ENCODE data around the gene ABO.
"Not testable (repeated sequence)": the region's sequence is repeated elsewhere in the genome, so short reads cannot be mapped to it uniquely, and the experiment has no call there.

ABO gene

GRCh38 chr9:133239533-133240090, 35.4 kb downstream of the ABO start:
- no peak for DNase-seq

GRCh38 chr9:133238851-133239532, 36.0 kb downstream of the ABO start:
- DNase-seq, result peak; percentile 89

- DNase-seq, result peak; percentile 73
These were observed 36.6 kb downstream of the ABO start for GRCh38 chr9:133238272-133238850.

GRCh38 chr9:133237035-133237731, 37.8 kb downstream of the ABO start:
- no peak for DNase-seq

- not testable (repeated sequence) for DNase-seq
These were observed 38.5 kb downstream of the ABO start for GRCh38 chr9:133236291-133237034.

GRCh38 chr9:133235549-133236222, 39.3 kb downstream of the ABO start:
- no peak for DNase-seq

GRCh38 chr9:133234577-133235322, 40.3 kb downstream of the ABO start:
- no peak for DNase-seq

- DNase-seq, result no peak
These were observed 41.1 kb downstream of the ABO start for GRCh38 chr9:133233681-133234432.

- not testable (repeated sequence) for DNase-seq
These were observed 43.0 kb downstream of the ABO start for GRCh38 chr9:133231934-133232568.

- not testable (repeated sequence) for DNase-seq
These were observed 44.5 kb downstream of the ABO start for GRCh38 chr9:133230514-133230913.

GRCh38 chr9:133230093-133230492, 44.9 kb downstream of the ABO start:
- no peak for DNase-seq

- DNase-seq, result not testable (repeated sequence)
These were observed 46.4 kb downstream of the ABO start for GRCh38 chr9:133228474-133229193.

GRCh38 chr9:133227996-133228395, 47.0 kb downstream of the ABO start:
- not testable (repeated sequence) for DNase-seq

GRCh38 chr9:133227242-133227860, 47.6 kb downstream of the ABO start:
- no peak for DNase-seq

- no peak for DNase-seq
These were observed 48.5 kb downstream of the ABO start for GRCh38 chr9:133226219-133227171.

- DNase-seq, result no peak
These were observed 49.6 kb downstream of the ABO start for GRCh38 chr9:133225171-133226011.

- no peak for DNase-seq
These were observed 50.2 kb downstream of the ABO start for GRCh38 chr9:133224762-133225161.
